ENCODE data around the gene MEPCE.

DNA sequence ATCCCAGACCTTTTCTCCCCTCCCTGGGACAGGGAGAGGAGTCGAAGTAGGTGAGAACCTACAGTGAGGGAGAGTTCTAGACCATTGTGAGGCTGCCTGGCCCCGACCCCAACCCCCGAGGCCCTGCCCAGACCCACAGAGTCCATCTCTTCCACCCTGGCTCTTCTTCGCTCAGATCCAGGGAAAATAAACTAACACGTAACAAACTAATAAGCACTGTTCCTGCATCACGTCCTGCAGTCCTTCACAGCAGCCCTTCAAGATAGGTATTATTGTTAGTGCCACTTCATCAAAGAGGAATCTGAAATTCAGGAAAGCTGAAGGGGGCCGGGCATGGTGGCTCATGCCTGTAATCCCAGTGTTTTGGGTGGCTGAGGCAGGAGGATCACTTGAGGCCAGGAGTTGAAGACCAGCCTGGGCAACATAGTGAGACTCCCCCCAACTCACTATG lies 34.6 kb downstream of the MEPCE start, which contains the start of gene SPACDR:
- TF ChIP-seq EZH2 (IDR thresholded peaks at IDR 0.05; ENCODE audit: insufficient read depth, poor library complexity, severe bottlenecking) (no peak), EZH2phosphoT487 (IDR thresholded peaks at IDR 0.05; ENCODE audit: insufficient read depth, low read depth) (no peak)

Data from GM23248 (cell line).